Left lung (tissue), 10 donors: ENCODE results near the gene SERAC1. TPM values are rescaled to one million over a fixed set of nuclear protein-coding genes. Genes with fewer than 3 reads are reported as not detected.

Source experiments
- ATAC-seq: fragments of 200-7000 bp; cut with Tn5 transposase; one replicate; pipeline ENCODE4 v1.9.1; 2020; ENCODE audit warnings: moderate library complexity
- DNase-seq, 4 donors: peaks; one replicate each; pipeline ENCODE4 v3.0.0-alpha.2; 2013 to 2020
- H3K27ac ChIP-seq, 2 donors: fragments of 200-600 bp; sonication (generic) in 1 of 2; one replicate each; pipeline versions ENCODE4 v1.5.0 to v1.8.0; 2020 to 2021
- H3K27me3 ChIP-seq, 2 donors: fragments of 200-600 bp; sonication (generic) in 1 of 2; one replicate each; pipeline versions ENCODE4 v1.5.0 to v1.8.0; 2020 to 2021
- H3K36me3 ChIP-seq, 2 donors: fragments of 200-600 bp; sonication (generic) in 1 of 2; one replicate each; pipeline versions ENCODE4 v1.5.0 to v1.8.0; 2020 to 2021
- H3K4me1 ChIP-seq, 2 donors: fragments of 200-600 bp; one replicate each; pipeline ENCODE4 v1.8.0; 2021
- H3K4me3 ChIP-seq, 2 donors: fragments of 200-600 bp; sonication (generic) in 1 of 2; one replicate each; pipeline versions ENCODE4 v1.5.0 to v1.8.0; 2020 to 2021; ENCODE audit warnings: mild to moderate bottlenecking in 1 of 2
- H3K9me3 ChIP-seq, 2 donors: fragments of 200-600 bp; sonication (generic) in 1 of 2; one replicate each; pipeline versions ENCODE4 v1.5.0 to v1.8.0; 2020 to 2021
- CTCF ChIP-seq, 2 donors: fragments of 200-600 bp; sonication (generic) in 1 of 2; IDR thresholded peaks; one replicate each; pipeline versions ENCODE4 v1.5.0 to v1.8.0; 2021; ENCODE audit warnings: antibody characterized with exemption in 2 of 2
- intact Hi-C, 2 donors: fragments of 100-400 bp; cut with DNase I; formaldehyde crosslinking; loops; one replicate each; pipeline versions ENCODE4 v1.11.2 to v1.14.2; 2022
- polyA plus RNA-seq, 6 donors: library from polyadenylated mRNA; unstranded; fragments of 120-200 nt; gene quantifications; one replicate each; pipeline ENCODE4 v1.2.1, GENCODE V29; 2013; ENCODE audit not compliant: insufficient read length in 6 of 6
- total RNA-seq, 2 donors: library from RNA; stranded (reverse); fragmentation: NEBNext Ultra II Directional; extraction: Animal tissue kit (Norgen Biotek cat#: 25700); gene quantifications; one replicate each; pipeline ENCODE4 v1.2.1, GENCODE V29; 2021
- donor health status: DM: no; HTN: yes; CAD: no.
- donor health status: DM: no; HTN: no; CAD: no.

Gene SERAC1
- total and polyA plus RNA-seq, 8 donors: 7.7 to 10.7 (median 9.2) TPM

GRCh38 chr6:158071121-158072082 lies 96.7 kb downstream of the SERAC1 start:
- no peak for TF ChIP-seq CTCF (IDR thresholded peaks at IDR 0.05)
- no peak overlapping the region for H3K27ac ChIP-seq
- ATAC-seq: no peak

GRCh38 chr6:158070513-158070912 lies 97.5 kb downstream of the SERAC1 start:
- Histone ChIP-seq H3K4me3 (no peak overlapping the region), H3K4me1 (peaks cover 6 to 27% of the 10 kb centered on the region in 2 donors), H3K36me3 (peaks cover 0 to 27% of the 10 kb centered on the region in 2 donors), H3K27ac (no peak overlapping the region), H3K9me3 (no peaks in the 10 kb centered on the region), H3K27me3 (no peaks in the 10 kb centered on the region)
- TF ChIP-seq CTCF (IDR thresholded peaks at IDR 0.05): no peak
- ATAC-seq (no peak), DNase-seq (no peak)
- intact Hi-C loops: loop anchor here in 1 of 2 donors (10.0 kb wide), 1 partner anchor 306 kb away; no protein-coding TSS in a partner anchor

More at GRCh38 chr6:158071121-158072082, 96.7 kb downstream of the SERAC1 start:
- Histone ChIP-seq H3K27me3 (no peaks in the 10 kb centered on the region), H3K9me3 (no peaks in the 10 kb centered on the region), H3K4me3 (no peak overlapping the region), H3K36me3 (peaks cover 0 to 21% of the 10 kb centered on the region in 2 donors), H3K4me1 (peaks cover 6 to 27% of the 10 kb centered on the region in 2 donors)
- peak in 1 of 4 donors; percentile 33 for DNase-seq
- intact Hi-C loops: loop anchor here in 1 of 2 donors (10.0 kb wide), 1 partner anchor 307 kb away; no protein-coding TSS in a partner anchor

GRCh38 chr6:158069800-158070195 lies 98.3 kb downstream of the SERAC1 start:
- Histone ChIP-seq H3K36me3 (peaks cover 0 to 34% of the 10 kb centered on the region in 2 donors), H3K27ac (peak overlapping the region in 1 of 2 donors; percentile 55), H3K27me3 (no peaks in the 10 kb centered on the region), H3K9me3 (no peaks in the 10 kb centered on the region), H3K4me3 (no peak overlapping the region), H3K4me1 (peaks cover 6 to 27% of the 10 kb centered on the region in 2 donors)
- intact Hi-C loops: loop anchor here in 1 of 2 donors (10.0 kb wide), 1 partner anchor 305 kb away; no protein-coding TSS in a partner anchor
- no peak for TF ChIP-seq CTCF (IDR thresholded peaks at IDR 0.05)
- ATAC-seq: no peak
- no peak for DNase-seq

GRCh38 chr6:158068893-158069799 lies 98.9 kb downstream of the SERAC1 start:
- Histone ChIP-seq H3K27ac (peak overlapping the region in 1 of 2 donors; percentile 63), H3K27me3 (no peaks in the 10 kb centered on the region), H3K9me3 (no peaks in the 10 kb centered on the region), H3K4me1 (peaks cover 6 to 27% of the 10 kb centered on the region in 2 donors), H3K4me3 (no peak overlapping the region), H3K36me3 (peaks cover 0 to 39% of the 10 kb centered on the region in 2 donors)
- no peak for TF ChIP-seq CTCF (IDR thresholded peaks at IDR 0.05)
- ATAC-seq: peak; percentile 93
- peak in 3 of 4 donors; percentile 57 to 89 (median 86) for DNase-seq
- intact Hi-C loops: no loop called here
